Keratinocyte (primary cell): ENCODE data around the gene IL15. TPM values are rescaled to one million over a fixed set of nuclear protein-coding genes. Genes with fewer than 3 reads are reported as not detected.

Experiments used
- DNase-seq: peaks from one replicate; pipeline ENCODE4 v3.0.0-alpha.2; 2011; ENCODE audit warnings: low read depth, missing footprints, low spot score
- FAIRE-seq: peaks from 2 replicates; lab custom pipeline; 2011; peaks lifted over from hg19 to GRCh38; lab: Jason Lieb, UNC
- H2AFZ ChIP-seq: 2 replicates; pipeline ENCODE4 v1.6.0; 2012; ENCODE audit warnings: low read length, control low read depth, inconsistent platforms; ENCODE audit not compliant: control insufficient read depth
- H3K27ac ChIP-seq: 2 replicates; pipeline ENCODE4 v1.5.1; 2011; ENCODE audit warnings: low read length; ENCODE audit not compliant: control insufficient read depth, insufficient read depth
- H3K27me3 ChIP-seq: 3 replicates; pipeline ENCODE4 v1.6.0; 2011; ENCODE audit warnings: low read length; ENCODE audit not compliant: control insufficient read depth, insufficient read depth; ENCODE audit errors: extremely low read depth
- H3K36me3 ChIP-seq, 2 experiments: 2 replicates in 1 of 2; 3 replicates in 1 of 2; pipeline ENCODE4 v1.5.1; 2011; ENCODE audit warnings: low read length in 2 of 2, mild to moderate bottlenecking in 1 of 2; ENCODE audit not compliant: control insufficient read depth in 2 of 2, insufficient read depth in 2 of 2; ENCODE audit errors: extremely low read depth in 1 of 2
- H3K4me1 ChIP-seq: 3 replicates; pipeline ENCODE4 v1.5.1; 2011; ENCODE audit warnings: low read length; ENCODE audit not compliant: control insufficient read depth, insufficient read depth; ENCODE audit errors: extremely low read depth
- H3K4me2 ChIP-seq: 3 replicates; pipeline ENCODE4 v1.6.0; 2011; ENCODE audit warnings: low read depth, low read length; ENCODE audit not compliant: control insufficient read depth, insufficient read depth; ENCODE audit errors: extremely low read depth
- H3K4me3 ChIP-seq, 3 experiments: fragments of 200-600 bp in 1 of 3; sonication (generic) in 1 of 3; 2 replicates in 2 of 3; 3 replicates in 1 of 3; pipeline ENCODE4 v1.5.1; 2011 to 2016; ENCODE audit warnings: low read length in 3 of 3, mild to moderate bottlenecking in 3 of 3, control low read depth in 2 of 3, inconsistent platforms in 1 of 3, low read depth in 1 of 3, mixed read lengths in 1 of 3, mixed run types in 1 of 3, moderate library complexity in 1 of 3; ENCODE audit not compliant: control insufficient read depth in 2 of 3, insufficient read depth in 2 of 3; ENCODE audit errors: extremely low read depth in 1 of 3
- H3K79me2 ChIP-seq: 2 replicates; pipeline ENCODE4 v1.6.0; 2012; ENCODE audit warnings: low read length; ENCODE audit not compliant: control insufficient read depth, insufficient read depth
- H3K9ac ChIP-seq: 3 replicates; pipeline ENCODE4 v1.6.0; 2011; ENCODE audit warnings: low read length; ENCODE audit not compliant: control insufficient read depth, insufficient read depth; ENCODE audit errors: extremely low read depth
- H3K9me1 ChIP-seq: 3 replicates; pipeline ENCODE4 v1.6.0; 2011; ENCODE audit warnings: low read length; ENCODE audit not compliant: control insufficient read depth, insufficient read depth; ENCODE audit errors: extremely low read depth
- H3K9me3 ChIP-seq: 2 replicates; pipeline ENCODE4 v1.5.1; 2012; ENCODE audit warnings: low read depth, low read length; ENCODE audit not compliant: control insufficient read depth
- H4K20me1 ChIP-seq: 3 replicates; pipeline ENCODE4 v1.6.0; 2011; ENCODE audit warnings: low read length; ENCODE audit not compliant: control insufficient read depth, insufficient read depth; ENCODE audit errors: extremely low read depth
- CTCF ChIP-seq, 3 experiments: IDR thresholded peaks in 1 of 3; conservative IDR thresholded peaks in 1 of 3; optimal IDR thresholded peaks in 1 of 3; 2 replicates in 2 of 3; 3 replicates in 1 of 3; pipeline versions ENCODE3 to v1.5.1; 2011; ENCODE audit warnings: low read length in 3 of 3, mild to moderate bottlenecking in 3 of 3, moderate library complexity in 2 of 3, control low read depth in 1 of 3, inconsistent platforms in 1 of 3; ENCODE audit not compliant: insufficient read depth in 2 of 3; ENCODE audit errors: extremely low read depth in 1 of 3
- EZH2 ChIP-seq: IDR thresholded peaks from one replicate; pipeline ENCODE4 v1.6.1; 2012; ENCODE audit warnings: inconsistent platforms, mild to moderate bottlenecking, low read length, moderate library complexity
- dilution Hi-C: fragments of 300-500 bp; cut with MboI; formaldehyde crosslinking; loops from one replicate; pipeline ENCODE4 v1.7.0; 2020; ENCODE audit warnings: low sequenced_read_pairs; ENCODE audit not compliant: extremely low pct_ligation_motif_present
- polyA plus RNA-seq, 5 experiments: library from polyadenylated mRNA; depleted of rRNA in 3 of 5; stranded (reverse) in 3 of 5; stranded (forward) in 1 of 5; unstranded in 1 of 5; fragments of >200 nt; gene quantifications; 1 replicate in 1 of 5; 2 replicates in 3 of 5; 3 replicates in 1 of 5; pipeline versions ENCODE4 v1.2.1 to v1.2.3, GENCODE V29; 2011 to 2012; ENCODE audit warnings: missing spikeins in 2 of 5, low read depth in 1 of 5, low replicate concordance in 1 of 5

IL15 gene
- polyA plus RNA-seq, 1 donor (not counting 4 experiments of a cell fraction or from before 2014, with no cell fraction given) = 1.4 TPM

- H3K27ac ChIP-seq = no peak overlapping the region
- H3K79me2 ChIP-seq = no peaks in the 10 kb centered on the region
- dilution Hi-C loops = no loop called here
Measured at GRCh38 chr4:141660880-141661279, 24.5 kb downstream of the IL15 start.

GRCh38 chr4:141668200-141668910 is 32.0 kb downstream of the IL15 start:
- H3K36me3 ChIP-seq = no peaks in the 10 kb centered on the region
- no peaks in the 10 kb centered on the region for H3K27me3 ChIP-seq
- no peak overlapping the region for H3K27ac ChIP-seq
- no peak overlapping the region for H3K9ac ChIP-seq
- H3K79me2 ChIP-seq = no peaks in the 10 kb centered on the region
- dilution Hi-C loops = no loop called here
- no peaks in the 10 kb centered on the region for H3K4me1 ChIP-seq
- TF ChIP-seq CTCF (optimal IDR thresholded peaks at IDR 0.05 in 1 of 3, IDR thresholded peaks at IDR 0.05 in 1 of 3, conservative IDR thresholded peaks at IDR 0.05 in 1 of 3; ENCODE audit: extremely low read depth in 1 of 3, insufficient read depth in 2 of 3, low read length in 3 of 3) (no peak), EZH2 (no peak)
- H2AFZ ChIP-seq = no peak overlapping the region
- no peaks in the 10 kb centered on the region for H3K9me3 ChIP-seq
- DNase-seq = no peak
- no peak overlapping the region for H3K4me3 ChIP-seq
- H3K4me2 ChIP-seq = no peak overlapping the region
- FAIRE-seq = no peak
- no peaks in the 10 kb centered on the region for H4K20me1 ChIP-seq
- no peaks in the 10 kb centered on the region for H3K9me1 ChIP-seq

More at GRCh38 chr4:141660880-141661279, 24.5 kb downstream of the IL15 start:
- Histone ChIP-seq H3K27me3 (no peaks in the 10 kb centered on the region), H3K9me1 (no peaks in the 10 kb centered on the region), H2AFZ (no peak overlapping the region), H3K36me3 (no peaks in the 10 kb centered on the region), H3K4me3 (no peak overlapping the region), H3K4me1 (no peaks in the 10 kb centered on the region), H3K9ac (no peak overlapping the region), H4K20me1 (no peaks in the 10 kb centered on the region), H3K9me3 (no peaks in the 10 kb centered on the region), H3K4me2 (no peak overlapping the region)
- TF ChIP-seq EZH2 (no peak), CTCF (optimal IDR thresholded peaks at IDR 0.05 in 1 of 3, IDR thresholded peaks at IDR 0.05 in 1 of 3, conservative IDR thresholded peaks at IDR 0.05 in 1 of 3; ENCODE audit: extremely low read depth in 1 of 3, insufficient read depth in 2 of 3, low read length in 3 of 3) (no peak)
- FAIRE-seq (no peak), DNase-seq (no peak)
